GM12801 (cell line): ENCODE results near the gene FZD8.

Source experiments
- TF ChIP-seq, protein P1 (sequence below): IDR thresholded peaks from one replicate; pipeline ENCODE4 v1.5.1; 2011; ENCODE audit warnings: control low read depth; ENCODE audit not compliant: insufficient read length; ENCODE audit errors: extremely low read depth

Gene FZD8

DNA sequence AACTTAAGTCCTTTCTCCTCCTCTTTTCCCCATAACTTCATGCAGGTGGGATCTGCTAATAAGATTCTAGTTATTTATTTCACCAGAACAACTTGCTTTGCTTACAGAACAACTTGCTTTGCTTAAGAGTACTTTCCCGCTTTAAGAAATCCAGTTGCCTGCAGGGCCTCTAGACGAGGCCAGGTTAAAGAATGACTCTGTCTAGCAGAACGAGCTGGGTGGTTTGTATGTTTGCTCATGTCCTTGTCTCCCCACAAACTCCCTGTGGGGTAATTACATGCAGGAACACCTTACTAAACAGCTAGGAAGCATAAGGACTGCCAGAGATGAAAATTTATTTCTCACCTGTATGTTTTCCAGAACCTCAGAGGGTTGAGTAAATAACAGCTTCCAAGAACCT is 8.8 kb upstream of the FZD8 start:
- TF ChIP-seq, protein P1, sequence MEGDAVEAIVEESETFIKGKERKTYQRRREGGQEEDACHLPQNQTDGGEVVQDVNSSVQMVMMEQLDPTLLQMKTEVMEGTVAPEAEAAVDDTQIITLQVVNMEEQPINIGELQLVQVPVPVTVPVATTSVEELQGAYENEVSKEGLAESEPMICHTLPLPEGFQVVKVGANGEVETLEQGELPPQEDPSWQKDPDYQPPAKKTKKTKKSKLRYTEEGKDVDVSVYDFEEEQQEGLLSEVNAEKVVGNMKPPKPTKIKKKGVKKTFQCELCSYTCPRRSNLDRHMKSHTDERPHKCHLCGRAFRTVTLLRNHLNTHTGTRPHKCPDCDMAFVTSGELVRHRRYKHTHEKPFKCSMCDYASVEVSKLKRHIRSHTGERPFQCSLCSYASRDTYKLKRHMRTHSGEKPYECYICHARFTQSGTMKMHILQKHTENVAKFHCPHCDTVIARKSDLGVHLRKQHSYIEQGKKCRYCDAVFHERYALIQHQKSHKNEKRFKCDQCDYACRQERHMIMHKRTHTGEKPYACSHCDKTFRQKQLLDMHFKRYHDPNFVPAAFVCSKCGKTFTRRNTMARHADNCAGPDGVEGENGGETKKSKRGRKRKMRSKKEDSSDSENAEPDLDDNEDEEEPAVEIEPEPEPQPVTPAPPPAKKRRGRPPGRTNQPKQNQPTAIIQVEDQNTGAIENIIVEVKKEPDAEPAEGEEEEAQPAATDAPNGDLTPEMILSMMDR = no peak

DNA sequence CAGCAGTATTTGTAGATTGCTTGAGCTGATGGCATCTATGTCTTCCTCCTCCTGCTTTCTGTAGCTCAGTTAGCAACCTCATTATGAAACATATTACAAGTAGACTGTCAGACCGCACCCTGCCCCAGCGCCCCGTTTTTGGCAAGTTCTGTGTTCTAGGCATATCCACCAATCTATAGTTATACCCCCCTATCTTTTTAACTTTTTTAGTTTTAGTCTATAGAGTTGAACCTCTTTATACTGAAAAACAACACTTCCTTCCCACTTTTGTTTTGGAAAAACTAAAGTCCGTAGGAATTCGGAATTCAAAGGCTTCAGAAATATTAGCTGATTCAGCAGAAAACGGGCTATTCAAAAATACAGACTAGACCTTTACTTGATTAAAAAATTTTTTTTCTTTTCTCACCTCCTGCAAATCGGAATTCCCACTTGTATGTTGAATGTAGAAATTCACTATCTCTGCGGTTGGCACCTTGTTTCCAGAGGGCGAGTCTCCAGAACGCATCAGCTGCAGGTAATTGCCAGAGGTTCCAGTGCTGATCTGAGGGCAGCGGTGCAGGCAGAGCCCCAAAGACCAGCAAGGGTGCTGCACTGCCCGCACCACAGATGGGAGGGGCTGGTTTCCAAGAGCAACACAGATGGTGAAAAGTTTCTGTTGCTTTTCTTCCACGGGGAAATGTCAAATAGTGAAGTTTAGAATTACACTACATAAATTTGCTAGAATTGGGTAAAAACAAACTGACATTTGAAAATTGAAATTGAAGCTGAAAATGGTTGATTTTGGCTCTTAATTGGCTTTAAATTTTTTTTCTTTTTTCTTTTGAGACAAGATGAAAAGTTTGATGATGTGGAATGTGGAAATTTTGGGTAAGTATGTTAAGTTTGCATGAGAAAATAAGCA is 2.2 kb upstream of the FZD8 start:
- TF ChIP-seq, protein P1 = no peak

DNA sequence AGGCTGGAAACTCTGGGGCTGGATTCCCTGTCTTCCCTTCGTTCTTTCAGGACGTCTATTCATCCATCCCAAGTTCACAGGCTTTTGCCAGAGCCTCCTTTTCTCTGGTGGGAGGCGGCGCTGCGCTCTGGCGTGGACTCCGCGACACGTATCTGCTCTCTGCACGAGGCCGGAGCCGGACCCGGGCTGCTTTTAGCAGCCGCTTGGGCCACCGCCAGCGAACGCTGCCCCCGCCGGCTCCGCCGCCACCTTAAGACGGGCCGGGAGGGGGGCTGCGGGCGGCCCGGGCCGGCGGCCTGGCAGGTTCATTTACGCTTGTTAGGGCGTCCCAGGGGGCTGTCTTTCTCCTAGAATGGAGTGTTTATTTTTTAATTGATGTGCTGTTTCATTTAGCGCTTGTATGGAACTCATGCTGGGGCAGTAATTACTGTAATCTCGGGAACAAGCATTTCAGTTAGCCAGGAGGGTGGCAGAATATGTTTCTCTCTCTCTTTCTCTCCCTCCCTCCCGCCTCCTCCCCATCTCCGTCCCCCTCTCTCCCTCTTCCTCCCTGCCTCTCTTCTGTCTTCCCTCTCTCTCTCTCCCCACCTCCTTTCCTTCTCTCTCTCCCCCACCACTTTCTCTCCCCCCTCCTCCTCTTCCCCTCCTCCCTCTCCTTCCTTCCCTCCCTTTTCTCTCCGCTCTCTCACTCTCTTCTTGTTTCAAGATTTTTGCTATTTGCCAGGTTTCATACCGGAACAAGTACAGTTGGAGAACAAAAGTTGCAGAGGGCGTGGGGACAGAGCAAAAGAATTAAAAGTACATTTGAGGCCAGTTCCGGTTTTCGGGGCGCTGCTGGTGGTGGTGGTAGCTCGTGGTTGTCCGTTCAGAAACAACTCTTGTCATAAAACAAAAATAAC is 1.3 kb upstream of the FZD8 start:
- TF ChIP-seq, protein P1 = no peak

DNA sequence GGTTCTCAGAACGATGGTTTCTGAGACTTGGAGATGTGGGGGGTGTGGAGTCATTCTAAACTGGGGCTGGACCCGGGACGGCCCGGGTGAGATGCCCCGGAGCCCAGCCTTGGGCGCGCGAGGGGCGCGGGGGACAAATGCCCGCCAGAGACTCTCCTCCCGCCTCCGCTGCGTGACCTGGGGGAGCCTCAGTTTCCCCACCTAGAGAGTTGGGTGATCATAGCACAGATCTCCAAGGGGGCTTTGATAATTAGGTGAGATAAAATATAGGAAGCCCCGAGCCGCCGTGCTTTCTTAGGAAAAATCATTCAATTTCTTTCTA is 658 bp upstream of the FZD8 start:
- TF ChIP-seq, protein P1 = no peak

DNA sequence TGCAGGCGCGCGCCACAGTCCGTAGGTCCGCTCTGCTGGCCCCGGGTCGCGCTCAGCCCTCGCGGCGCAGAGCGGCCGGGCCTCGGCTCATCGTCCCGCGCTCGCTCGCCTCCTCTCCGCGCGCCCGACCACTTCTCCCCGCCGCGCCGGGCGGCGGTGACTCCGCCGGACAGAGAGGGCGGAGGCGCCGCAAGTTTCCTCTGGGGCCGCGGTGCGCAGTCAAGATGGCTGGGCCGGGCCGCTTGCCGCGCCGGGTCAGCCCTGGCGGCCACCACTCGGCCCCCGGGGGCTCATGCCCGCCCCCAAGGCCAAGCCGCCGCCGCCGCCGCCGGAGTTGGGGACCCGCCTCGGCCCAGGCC is 441 bp downstream of the FZD8 start:
- TF ChIP-seq, protein P1 = no peak

DNA sequence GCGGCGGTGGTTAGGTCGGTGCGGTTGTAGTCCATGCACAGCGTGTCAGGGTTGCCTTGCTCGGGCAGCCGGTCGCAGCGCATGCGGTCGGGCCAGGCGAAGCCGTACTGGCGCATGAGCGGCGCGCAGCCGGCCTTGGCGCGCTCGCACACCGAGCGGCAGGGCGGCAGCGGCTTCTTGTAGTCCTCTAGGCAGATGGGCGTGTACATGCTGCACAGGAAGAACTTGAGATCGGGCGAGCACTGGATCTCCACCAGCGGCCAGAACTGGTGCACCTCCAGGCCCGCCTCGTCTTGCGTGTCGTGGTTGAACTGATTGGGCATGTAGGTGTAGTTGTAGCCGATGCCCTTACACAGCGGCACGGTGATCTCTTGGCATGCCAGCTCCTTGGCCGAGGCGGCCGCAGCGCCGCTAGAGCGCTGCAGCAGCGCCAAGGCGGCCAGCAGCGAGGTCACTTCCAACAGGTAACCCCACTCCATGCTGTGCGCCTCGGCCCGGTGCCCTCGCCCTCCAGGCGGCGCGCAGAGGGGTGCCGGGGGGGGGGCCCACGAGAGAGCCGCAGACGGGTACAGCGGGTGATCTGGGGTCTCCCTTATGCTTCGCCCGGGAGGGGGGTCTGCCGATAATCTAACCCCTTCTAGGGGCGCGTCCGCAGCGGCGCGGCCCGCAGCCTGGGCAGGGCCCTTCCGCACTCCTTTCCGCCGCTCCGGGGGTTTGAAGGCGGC is 983 bp downstream of the FZD8 start:
- TF ChIP-seq, protein P1 = no peak

DNA sequence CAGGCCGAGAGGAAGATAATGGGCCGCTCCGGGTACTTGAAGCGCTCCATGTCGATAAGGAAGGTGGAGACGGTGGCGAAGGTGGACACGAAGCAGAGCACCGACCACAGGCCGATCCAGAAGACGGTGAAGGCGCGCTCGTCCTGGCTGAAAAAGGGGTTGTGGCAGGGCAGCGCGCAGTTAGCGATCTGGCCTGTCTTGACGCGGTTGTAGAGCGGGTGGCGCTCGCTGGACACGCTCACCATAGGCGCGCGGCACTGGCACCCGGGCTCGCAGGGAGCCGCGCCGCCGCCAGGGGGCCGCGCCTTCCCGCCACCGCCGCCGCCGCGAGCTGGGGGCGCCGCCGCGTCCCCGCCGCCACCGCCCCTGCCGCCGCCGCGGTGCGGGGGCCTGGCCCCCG is 1.6 kb downstream of the FZD8 start:
- TF ChIP-seq, protein P1 = no peak
